GM18867 (cell line): ENCODE data around the gene CRYAB.
A peak's percentile ranks its signal among the peaks of the same experiment; 100 is the strongest.

Source experiments
- ATAC-seq: cut with Tn5 transposase; IDR thresholded peaks from one replicate; pipeline ENCODE4 v1.9.1; 2021; ENCODE audit warnings: mild to moderate bottlenecking, moderate library complexity; ENCODE audit not compliant: unreplicated experiment

CRYAB gene

GRCh38 chr11:111911563-111912401 lies at the start of gene CRYAB:
CRYAB (minus strand) TSS chr11:111911770; CDS start chr11:111911724, 46 bp downstream.
- no peak for ATAC-seq

GRCh38 chr11:111960916-111961315 lies 49.3 kb upstream of the CRYAB start:
- ATAC-seq: no peak

GRCh38 chr11:111957663-111958444 lies 46.3 kb upstream of the CRYAB start:
- ATAC-seq: no peak

- no peak for ATAC-seq
Measured at GRCh38 chr11:111954154-111954553, 42.6 kb upstream of the CRYAB start.

- no peak for ATAC-seq
Measured at GRCh38 chr11:111951565-111951964, 40.0 kb upstream of the CRYAB start.

GRCh38 chr11:111949519-111950426 lies 38.2 kb upstream of the CRYAB start:
- ATAC-seq: no peak

GRCh38 chr11:111947143-111947542 lies 35.6 kb upstream of the CRYAB start:
- ATAC-seq: peak; percentile 61

GRCh38 chr11:111946499-111946898 lies 34.9 kb upstream of the CRYAB start:
- no peak for ATAC-seq

GRCh38 chr11:111945198-111945597 lies 33.6 kb upstream of the CRYAB start:
- no peak for ATAC-seq

GRCh38 chr11:111944651-111945051 lies 33.1 kb upstream of the CRYAB start:
- ATAC-seq: no peak

- no peak for ATAC-seq
Measured at GRCh38 chr11:111944139-111944538, 32.6 kb upstream of the CRYAB start.

- ATAC-seq: no peak
Measured at GRCh38 chr11:111942829-111943228, 31.3 kb upstream of the CRYAB start.

GRCh38 chr11:111941963-111942362 lies 30.4 kb upstream of the CRYAB start:
- ATAC-seq: no peak

GRCh38 chr11:111939836-111940604 lies 28.4 kb upstream of the CRYAB start:
- no peak for ATAC-seq

GRCh38 chr11:111938687-111939160 lies 27.2 kb upstream of the CRYAB start:
- peak; percentile 77 for ATAC-seq

- no peak for ATAC-seq
Measured at GRCh38 chr11:111937844-111938243, 26.3 kb upstream of the CRYAB start.

- no peak for ATAC-seq
Measured at GRCh38 chr11:111937461-111937769, 25.8 kb upstream of the CRYAB start.

- no peak for ATAC-seq
Measured at GRCh38 chr11:111936040-111936540, 24.5 kb upstream of the CRYAB start.

GRCh38 chr11:111935317-111936039 lies 23.9 kb upstream of the CRYAB start:
- ATAC-seq: no peak
